Right lobe of liver (tissue), 4 donors: ENCODE measurements around the gene UROC1.

Experiments used
- POLR2A ChIP-seq: fragments of 450-650 bp; IDR thresholded peaks from one replicate; pipeline ENCODE4 v1.6.1; 2017; ENCODE audit warnings: antibody characterized with exemption, mild to moderate bottlenecking
- TF ChIP-seq, protein P1 (sequence below), 4 donors: fragments of 200-600 bp in 3 of 4; fragments of 450-650 bp in 1 of 4; IDR thresholded peaks; one replicate each; pipeline versions ENCODE4 v1.5.1 to v1.8.0; 2016 to 2022; ENCODE audit warnings: antibody characterized with exemption in 4 of 4, mild to moderate bottlenecking in 2 of 4
- donor health status: DM: no; HTN: no; CAD: no.
- donor health status: DM: no; HTN: no; CAD: no.
- donor health status: DM: no; HTN: yes; CAD: no.

GRCh38 chr3:126477061-126477380 lies 40.6 kb downstream of the UROC1 start:
- no peak for TF ChIP-seq POLR2A
- TF ChIP-seq, protein P1, sequence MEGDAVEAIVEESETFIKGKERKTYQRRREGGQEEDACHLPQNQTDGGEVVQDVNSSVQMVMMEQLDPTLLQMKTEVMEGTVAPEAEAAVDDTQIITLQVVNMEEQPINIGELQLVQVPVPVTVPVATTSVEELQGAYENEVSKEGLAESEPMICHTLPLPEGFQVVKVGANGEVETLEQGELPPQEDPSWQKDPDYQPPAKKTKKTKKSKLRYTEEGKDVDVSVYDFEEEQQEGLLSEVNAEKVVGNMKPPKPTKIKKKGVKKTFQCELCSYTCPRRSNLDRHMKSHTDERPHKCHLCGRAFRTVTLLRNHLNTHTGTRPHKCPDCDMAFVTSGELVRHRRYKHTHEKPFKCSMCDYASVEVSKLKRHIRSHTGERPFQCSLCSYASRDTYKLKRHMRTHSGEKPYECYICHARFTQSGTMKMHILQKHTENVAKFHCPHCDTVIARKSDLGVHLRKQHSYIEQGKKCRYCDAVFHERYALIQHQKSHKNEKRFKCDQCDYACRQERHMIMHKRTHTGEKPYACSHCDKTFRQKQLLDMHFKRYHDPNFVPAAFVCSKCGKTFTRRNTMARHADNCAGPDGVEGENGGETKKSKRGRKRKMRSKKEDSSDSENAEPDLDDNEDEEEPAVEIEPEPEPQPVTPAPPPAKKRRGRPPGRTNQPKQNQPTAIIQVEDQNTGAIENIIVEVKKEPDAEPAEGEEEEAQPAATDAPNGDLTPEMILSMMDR (IDR thresholded peaks at IDR 0.05): no peak
